Eye (tissue), 1 donor: ENCODE results near the gene UNK.
A peak's percentile ranks its signal among the peaks of the same experiment; 100 is the strongest.
"Not testable (repeated sequence)": the region's sequence is repeated elsewhere in the genome, so short reads cannot be mapped to it uniquely, and the experiment has no call there.

Experiments used
- DNase-seq: peaks from one replicate; pipeline ENCODE4 v3.0.0-alpha.2; 2015

The UNK gene

GRCh38 chr17:75853433-75853832 is 68.8 kb downstream of the UNK start:
- DNase-seq: no peak

- no peak for DNase-seq
Measured at GRCh38 chr17:75854101-75854748, 69.6 kb downstream of the UNK start.

DNA sequence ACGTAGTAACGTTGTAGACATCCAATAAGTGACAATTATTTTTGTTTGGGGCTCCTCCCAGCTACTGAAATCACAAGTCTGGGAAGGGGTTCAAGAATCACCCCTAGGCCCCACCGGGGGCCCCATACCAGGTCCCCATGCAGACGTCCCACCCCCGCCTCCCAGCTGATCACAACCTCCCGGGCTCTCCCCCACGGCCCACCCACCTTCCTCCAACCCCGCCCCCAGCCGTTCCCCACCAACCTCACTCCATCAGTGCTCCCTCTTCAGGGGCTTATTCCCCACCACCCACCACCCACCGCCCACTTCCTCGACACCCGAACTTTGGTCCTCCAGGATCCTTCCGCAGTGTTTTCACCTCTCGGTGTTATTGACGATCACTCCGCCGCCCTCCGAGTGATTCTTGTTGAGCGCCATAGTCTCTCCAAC is 70.3 kb downstream of the UNK start:
- no peak for DNase-seq

DNA sequence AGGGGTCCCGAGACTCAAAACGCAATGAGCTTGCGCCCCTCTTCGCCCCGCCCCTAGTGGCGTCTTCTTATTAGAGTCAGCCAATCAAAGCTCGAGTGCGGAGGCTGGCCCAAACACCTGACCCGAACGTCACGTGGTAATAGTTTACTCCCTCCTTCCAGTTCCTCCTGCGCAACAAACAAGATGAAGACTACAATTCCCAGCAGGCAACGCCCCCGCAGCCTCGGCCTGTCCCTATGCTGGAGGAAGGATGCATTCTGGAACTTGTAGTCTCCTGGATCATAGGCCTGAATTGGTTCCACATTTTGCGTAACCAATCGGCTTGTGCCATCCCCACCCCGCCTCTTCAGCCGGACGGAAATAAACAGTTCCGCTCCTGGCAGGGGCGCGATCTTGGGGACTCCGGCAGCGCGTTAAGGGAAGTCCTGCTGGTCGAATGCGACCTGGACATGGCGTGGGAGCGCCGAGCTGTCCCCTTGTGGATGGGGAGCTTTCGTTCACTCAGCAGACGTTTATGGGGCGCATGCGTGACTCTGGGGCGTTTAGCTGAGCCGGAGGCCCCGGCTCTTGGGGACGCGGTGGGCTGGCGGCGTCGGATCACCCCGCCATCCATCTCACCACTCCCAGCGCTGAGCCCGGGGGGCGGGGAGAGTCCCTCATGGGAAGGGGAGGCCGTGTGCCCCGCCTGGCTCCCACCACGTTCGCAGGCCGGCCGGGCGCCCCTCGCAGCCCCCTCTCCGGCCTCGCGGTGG is 70.9 kb downstream of the UNK start, which contains the start of gene WBP2:
TSS of gene WBP2 (minus strand) at position 26 of the 752 bp plus-strand sequence. CDS start 38 bp downstream, outside the sequence.
- DNase-seq: peak; percentile 100

- no peak for DNase-seq
Measured at GRCh38 chr17:75856062-75856756, 71.6 kb downstream of the UNK start.

DNA sequence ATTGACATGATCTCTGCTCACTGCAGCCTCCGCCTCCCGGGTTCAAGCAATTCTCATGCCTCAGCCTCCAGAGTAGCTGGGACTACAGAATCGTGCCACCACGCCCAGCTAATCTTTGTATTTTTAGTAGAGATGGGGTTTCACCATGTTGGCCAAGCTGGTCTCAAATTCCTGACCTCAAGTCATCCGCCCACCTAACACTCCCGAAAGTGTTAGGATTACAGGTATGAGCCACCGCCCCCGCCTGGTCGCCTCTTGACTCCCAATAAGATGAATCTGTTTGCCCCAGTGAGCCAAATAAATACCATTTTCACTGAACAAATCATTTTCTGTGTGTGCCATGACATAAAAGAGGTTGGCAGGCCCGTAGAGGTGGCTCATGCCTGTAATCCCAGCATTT is 74.8 kb downstream of the UNK start:
- DNase-seq: not testable (repeated sequence)

GRCh38 chr17:75861927-75862317 is 77.3 kb downstream of the UNK start:
- no peak for DNase-seq

DNA sequence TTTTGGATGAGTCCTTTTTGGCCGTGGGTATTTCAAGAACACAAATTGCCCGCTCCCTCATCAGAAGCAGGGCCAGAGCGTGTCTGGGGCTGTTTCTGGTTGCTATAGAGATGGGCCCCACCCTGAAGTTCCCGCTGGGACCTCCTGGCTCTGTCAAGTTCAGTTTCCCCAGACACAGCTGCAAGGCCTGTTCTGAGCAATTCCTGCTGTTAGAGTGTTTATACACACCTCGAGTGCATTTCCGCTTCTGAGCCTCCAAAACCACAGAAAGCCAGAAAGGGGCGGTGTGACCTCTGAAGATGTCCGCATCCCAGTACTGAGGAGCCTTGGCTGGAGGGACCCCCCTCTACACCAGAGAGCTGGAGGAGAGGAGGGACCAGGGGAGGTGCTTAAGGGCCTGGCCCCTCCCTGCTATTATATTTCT is 79.9 kb downstream of the UNK start:
- peak; percentile 46 for DNase-seq

DNA sequence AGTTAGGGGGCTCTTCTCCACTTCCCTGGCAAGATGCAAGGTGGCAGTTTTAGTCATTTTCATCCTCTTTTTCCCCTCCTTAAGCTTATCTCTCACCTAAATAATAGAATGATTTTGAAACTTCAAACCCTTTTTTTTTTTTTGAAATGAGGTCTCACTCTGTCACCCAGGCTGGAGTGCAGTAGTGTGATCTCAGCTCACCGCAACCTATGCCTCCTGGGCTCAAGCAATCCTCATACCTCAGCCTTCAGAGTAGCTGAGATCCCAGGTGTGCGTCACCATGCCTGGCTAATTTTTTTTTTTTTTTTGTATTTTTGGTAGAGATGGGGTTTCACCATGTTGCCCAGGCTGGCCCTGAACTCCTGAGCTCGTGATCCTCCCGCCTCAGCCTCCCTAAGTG is 80.3 kb downstream of the UNK start:
- DNase-seq: not testable (repeated sequence)

DNA sequence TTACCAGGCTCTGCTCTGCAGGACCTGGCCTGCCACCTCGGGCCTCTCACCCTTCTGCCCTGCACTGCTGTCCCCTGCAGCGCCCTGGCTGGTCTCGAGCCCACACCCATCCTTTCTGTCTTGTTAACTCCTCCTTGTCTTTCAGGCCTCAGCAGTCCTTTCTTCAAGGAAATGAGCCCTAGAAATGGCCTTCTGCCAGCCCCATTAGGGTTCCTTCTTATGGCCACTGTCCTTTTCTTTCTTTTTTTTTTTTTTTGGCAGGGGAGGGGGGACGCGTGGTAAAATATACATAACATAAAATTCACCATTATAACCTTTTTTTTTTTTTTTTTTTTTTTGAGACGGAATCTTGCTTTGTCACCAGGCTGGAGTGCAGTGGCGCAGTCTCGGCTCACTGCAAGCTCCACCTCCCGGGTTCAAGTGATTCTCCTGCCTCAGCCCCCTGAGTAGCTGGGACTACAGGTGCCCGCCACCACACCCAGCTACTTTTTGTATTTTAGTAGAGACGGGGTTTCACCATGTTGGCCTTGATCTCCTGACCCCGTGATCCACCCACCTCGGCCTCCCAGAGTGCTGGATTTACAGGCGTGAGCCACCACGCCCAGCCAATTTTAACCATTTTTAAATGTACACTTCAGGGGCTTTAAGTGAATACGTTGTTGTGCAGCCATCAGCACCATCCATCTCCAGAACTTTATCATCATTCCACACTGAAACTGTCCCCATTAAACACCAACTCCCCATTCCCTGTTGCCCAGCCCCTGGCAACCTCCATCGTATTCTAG is 81.0 kb downstream of the UNK start:
- not testable (repeated sequence) for DNase-seq

- not testable (repeated sequence) for DNase-seq
Measured at GRCh38 chr17:75868730-75869281, 84.2 kb downstream of the UNK start.

- peak; percentile 36 for DNase-seq
Measured at GRCh38 chr17:75869282-75870141, 84.9 kb downstream of the UNK start.

- not testable (repeated sequence) for DNase-seq
Measured at GRCh38 chr17:75870228-75870627, 85.6 kb downstream of the UNK start.

GRCh38 chr17:75872434-75873351 is 88.1 kb downstream of the UNK start:
- DNase-seq: peak; percentile 33

DNA sequence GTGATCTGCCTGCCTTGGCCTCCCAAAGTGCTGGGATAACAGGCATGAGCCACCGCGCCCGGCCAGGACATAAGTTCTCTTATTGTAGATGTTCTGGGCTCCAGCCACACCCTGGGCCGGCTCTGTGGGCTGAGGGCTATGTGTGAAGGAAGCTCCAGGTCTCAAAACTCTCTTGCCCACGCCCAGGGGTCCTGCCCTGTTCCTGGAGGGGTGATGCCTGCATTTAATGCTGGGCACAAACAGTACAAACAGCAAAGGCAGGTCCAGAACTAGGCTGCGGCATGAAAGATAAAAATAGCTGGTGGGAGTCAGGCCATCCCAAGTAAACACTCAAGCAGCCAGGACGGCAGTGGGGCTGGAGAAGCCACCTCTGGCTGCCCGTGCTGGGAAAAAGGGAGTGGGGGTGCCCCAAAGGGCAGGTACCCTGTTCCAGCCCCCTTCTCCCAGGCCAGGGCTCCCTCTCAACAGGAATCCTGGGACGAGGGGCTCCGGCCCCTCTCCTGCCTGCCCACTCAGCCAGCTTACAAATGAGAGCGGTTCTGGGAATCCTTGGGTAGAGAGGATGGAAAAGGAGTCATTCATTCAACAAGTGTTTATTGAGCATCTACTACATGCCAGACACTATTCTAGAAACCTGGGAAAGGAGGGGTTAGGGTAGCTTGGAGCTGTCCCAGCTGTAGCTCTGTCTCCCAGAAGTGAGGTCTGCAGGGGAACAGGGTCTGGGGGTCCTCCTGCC is 89.1 kb downstream of the UNK start:
- no peak for DNase-seq

DNA sequence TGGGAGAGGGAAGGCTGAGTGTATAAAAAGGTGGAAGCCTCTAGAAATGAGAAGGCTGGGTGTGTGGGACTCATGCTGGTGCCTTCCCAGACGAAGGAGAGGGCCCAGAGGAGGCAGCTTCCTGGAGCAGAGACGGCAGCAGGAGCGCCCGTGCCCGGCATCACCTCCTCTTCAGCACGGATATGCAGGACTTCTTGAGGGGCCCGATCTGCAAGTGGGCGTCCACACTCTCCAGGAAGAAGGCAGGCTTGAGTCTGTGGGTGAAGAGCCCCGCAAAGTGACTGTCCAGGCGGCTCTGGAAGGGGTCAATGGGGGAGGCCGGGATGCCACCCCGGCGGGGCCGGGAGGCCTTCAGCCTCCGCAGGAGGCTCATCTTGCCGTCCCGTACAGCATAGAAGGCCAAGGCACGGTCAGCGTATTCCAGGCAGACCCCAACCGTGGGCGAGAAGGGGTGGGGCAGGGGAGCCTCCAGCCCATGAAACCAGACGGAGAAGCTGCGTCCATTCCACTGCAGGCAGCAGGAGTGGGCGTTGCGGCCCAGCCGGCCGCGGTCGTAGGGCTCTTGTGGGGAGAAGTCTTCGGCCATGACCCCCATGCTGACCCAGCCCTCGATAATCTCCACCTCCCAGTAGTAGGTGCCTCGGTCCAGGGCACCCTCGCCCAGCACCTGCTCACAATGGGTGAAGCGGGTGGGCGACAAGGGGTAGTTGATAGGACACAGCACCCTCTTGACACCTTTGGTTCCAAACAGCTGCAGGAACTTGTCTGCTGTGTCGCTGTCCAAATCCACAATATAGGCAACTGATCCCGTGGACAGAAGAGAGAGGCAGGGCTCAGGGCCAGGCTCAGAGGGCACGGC is 89.9 kb downstream of the UNK start:
- no peak for DNase-seq
